ENCODE results near the gene DAZL. TPM values are rescaled to one million over a fixed set of nuclear protein-coding genes. Genes with fewer than 3 reads are reported as not detected.
A peak's percentile ranks its signal among the peaks of the same experiment; 100 is the strongest.

DAZL gene
- total RNA-seq, 1 experiment from 2014 or later = not detected

- POLR2A ChIA-PET = no interaction called here
- Histone ChIP-seq H3K4me3 (ENCODE audit: low read depth in 2 of 2, low read length in 2 of 2) (no peak overlapping the region), H3K36me3 (ENCODE audit: control insufficient read depth, insufficient read depth, low read length) (no peaks in the 10 kb centered on the region), H3K9me3 (ENCODE audit: control insufficient read depth, insufficient read depth, low read depth, low read length) (no peaks in the 10 kb centered on the region), H3K27ac (ENCODE audit: low read length) (peak overlapping the region; percentile 77; the same call in 1 of the 2 replicates), H3K27me3 (ENCODE audit: control insufficient read depth, insufficient read depth, low read length) (no peaks in the 10 kb centered on the region), H3K4me1 (ENCODE audit: control insufficient read depth, insufficient read depth, low read length) (no peaks in the 10 kb centered on the region; the same call in 1 of the 2 replicates)
- peak; percentile 85 for ATAC-seq
- no TSS peak for BruUV-seq (replicated peaks)
- CTCF ChIA-PET = interaction anchor here (0.7 to 1.3 kb wide), 2 partner anchors 261 to 1004 kb away, joined by 4 to 11 read pairs; no protein-coding TSS in a partner anchor
- in situ Hi-C loops (cut with HindIII; ENCODE audit: low pct_unique_long_range_greater_than_20kb, low sequenced_read_pairs) (no loop called here), intact Hi-C loops (cut with micrococcal nuclease; ENCODE audit: unreplicated experiment) (loop anchor here (1.0 to 5.0 kb wide), 2 partner anchors 261 to 284 kb away; partner anchors contain the start of gene OXNAD1)
- TF ChIP-seq SIN3A (IDR thresholded peaks at IDR 0.05; ENCODE audit: borderline replicate concordance, insufficient read depth, low read depth, low read length) (no peak), CTCF (IDR thresholded peaks at IDR 0.05) (peak; percentile 76)
- peak; percentile 71 for DNase-seq (ENCODE audit: low read depth, low spot score)
Observed at GRCh38 chr3:16550676-16551341, 54.4 kb downstream of the DAZL start.

- ATAC-seq = no peak
- no peaks in the 10 kb centered on the region; the same call in 1 of the 2 replicates for H3K4me1 ChIP-seq (ENCODE audit: control insufficient read depth, insufficient read depth, low read length)
- H3K9me3 ChIP-seq (ENCODE audit: control insufficient read depth, insufficient read depth, low read depth, low read length) = no peaks in the 10 kb centered on the region
- DNase-seq (ENCODE audit: low read depth, low spot score) = no peak
- TF ChIP-seq TCF7L2 (IDR thresholded peaks at IDR 0.05; ENCODE audit: low read depth, low read length) (no peak), SIN3A (IDR thresholded peaks at IDR 0.05; ENCODE audit: borderline replicate concordance, insufficient read depth, low read depth, low read length) (no peak), CTCF (IDR thresholded peaks at IDR 0.05) (no peak), REST (IDR thresholded peaks at IDR 0.05; ENCODE audit: insufficient read depth in 1 of 2, low read depth in 2 of 2, low read length in 1 of 2) (no peak), POLR2AphosphoS5 (IDR thresholded peaks at IDR 0.05; ENCODE audit: low read depth, low read length) (no peak)
- BruUV-seq (replicated peaks) = no TSS peak
- H3K27me3 ChIP-seq (ENCODE audit: control insufficient read depth, insufficient read depth, low read length) = no peaks in the 10 kb centered on the region
- CTCF ChIA-PET = interaction anchor here (1.3 kb wide), 1 partner anchor 260 kb away, joined by 11 read pairs; no protein-coding TSS in a partner anchor
- H3K27ac ChIP-seq (ENCODE audit: low read length) = no peak overlapping the region; the same call in 1 of the 2 replicates
- intact Hi-C loops (cut with micrococcal nuclease; ENCODE audit: unreplicated experiment) = loop anchor here (1.0 to 5.0 kb wide), 2 partner anchors 260 to 283 kb away; partner anchors contain the start of gene OXNAD1
- in situ Hi-C loops (cut with HindIII; ENCODE audit: low pct_unique_long_range_greater_than_20kb, low sequenced_read_pairs) = no loop called here
- no peak overlapping the region for H3K4me3 ChIP-seq (ENCODE audit: low read depth in 2 of 2, low read length in 2 of 2)
- H3K36me3 ChIP-seq (ENCODE audit: control insufficient read depth, insufficient read depth, low read length) = no peaks in the 10 kb centered on the region
- POLR2A ChIA-PET = no interaction called here
Observed at GRCh38 chr3:16550305-16550675, 54.9 kb downstream of the DAZL start.

All from Panc1 (cell line).